GDM1 (cell line): ENCODE data around the gene ME3.
A peak's percentile ranks its signal among the peaks of the same experiment; 100 is the strongest.
"Not testable (repeated sequence)": the region's sequence is repeated elsewhere in the genome, so short reads cannot be mapped to it uniquely, and the experiment has no call there.

Source experiments
- DNase-seq: peaks from one replicate; lab custom pipeline; 2025; lab: John Stamatoyannopoulos, UW

Gene ME3

DNA sequence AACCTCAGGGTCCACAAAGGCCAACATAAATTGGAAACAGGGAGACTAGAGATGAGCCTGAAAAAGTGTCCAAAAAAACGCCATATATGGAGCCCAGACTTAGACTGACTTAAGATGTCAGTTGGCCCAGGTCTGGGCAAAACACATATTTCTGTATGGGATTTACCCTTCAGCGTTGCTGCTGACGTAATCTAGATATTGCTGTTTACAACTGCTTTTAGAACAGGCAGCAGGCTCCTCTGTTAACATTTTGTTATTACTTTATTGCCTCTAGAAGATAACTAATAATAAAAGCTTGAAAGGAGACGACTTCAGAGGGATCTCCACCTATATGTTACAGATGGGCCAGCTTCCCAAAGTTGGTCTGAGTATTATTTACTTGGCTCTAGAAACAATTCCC, 8.7 kb downstream of the ME3 start:
- no peak for DNase-seq

DNA sequence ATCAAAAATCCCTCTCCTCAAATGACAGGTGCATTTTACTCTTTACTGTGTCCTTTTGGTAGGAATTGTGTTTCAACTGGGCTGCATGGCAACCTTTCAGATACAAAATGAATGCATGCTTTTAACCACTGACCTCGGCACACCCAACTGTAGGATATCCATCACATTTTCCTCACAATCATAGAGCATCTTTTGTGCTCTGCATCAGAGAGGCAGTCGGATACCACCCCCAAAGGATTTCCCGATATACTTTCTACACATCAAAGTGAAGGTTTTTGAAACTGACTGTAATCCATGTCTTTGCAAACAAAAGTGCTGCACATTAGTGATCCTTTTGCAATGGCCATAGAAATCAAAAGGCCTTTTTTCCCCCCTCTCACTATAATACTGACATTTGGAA, 9.1 kb downstream of the ME3 start:
- no peak for DNase-seq

DNA sequence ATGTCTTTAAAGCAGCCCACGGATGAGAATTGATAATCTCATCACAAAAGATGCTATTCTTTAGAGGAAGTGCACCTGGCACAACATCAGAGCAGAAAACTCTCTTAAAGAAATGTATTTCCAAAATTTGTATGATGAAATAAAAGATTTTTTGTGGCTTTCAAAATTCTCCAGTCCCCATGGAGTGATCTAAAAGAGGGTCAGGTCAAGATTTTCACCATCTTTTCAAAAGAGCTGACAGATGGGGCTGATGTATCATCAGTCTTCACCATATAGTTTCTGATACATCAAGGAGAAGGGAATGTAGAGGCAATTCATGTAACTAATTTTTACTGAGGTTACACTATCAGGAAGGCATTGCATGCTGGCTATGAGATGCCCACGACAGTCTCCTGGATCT, 11.7 kb downstream of the ME3 start:
- DNase-seq, result no peak

DNA sequence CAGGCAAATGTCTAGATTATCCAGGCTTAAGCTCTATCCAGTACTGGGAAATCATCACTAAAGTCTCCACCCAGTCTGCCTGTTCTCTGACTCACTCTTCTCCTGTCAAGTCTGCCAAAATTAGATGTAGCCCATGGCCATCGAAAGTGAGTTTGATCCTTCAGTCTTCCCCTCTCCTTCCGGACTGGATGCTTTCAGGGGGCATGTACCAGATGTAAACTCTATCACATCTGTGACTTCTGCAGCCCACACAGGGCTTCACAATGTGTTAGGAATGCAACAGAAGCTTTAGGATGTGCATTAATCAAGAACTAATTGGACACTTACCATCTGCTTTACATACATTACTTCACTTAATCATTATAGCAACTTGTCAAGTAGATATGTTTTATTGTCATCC, 12.3 kb downstream of the ME3 start:
- DNase-seq, result no peak

DNA sequence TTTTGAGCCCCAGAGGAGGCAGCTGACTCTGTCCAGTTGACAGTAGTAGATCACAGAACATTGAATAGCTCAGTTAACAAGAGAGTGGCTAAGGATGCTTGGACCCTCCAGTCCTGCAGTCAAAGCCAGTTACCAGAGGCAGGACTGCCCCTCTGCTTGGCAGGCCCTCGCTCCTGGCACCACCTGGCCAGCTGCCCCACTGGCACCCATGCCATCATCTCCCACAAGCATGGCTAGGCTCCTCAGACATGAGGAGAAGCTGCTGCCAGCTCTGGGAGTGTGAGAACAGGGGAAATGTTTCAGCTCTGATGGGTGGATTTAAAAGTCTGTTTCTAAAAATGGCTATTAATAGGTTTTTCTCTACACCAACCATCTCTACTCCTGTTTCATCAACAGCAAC, 13.9 kb downstream of the ME3 start:
- no peak for DNase-seq

DNA sequence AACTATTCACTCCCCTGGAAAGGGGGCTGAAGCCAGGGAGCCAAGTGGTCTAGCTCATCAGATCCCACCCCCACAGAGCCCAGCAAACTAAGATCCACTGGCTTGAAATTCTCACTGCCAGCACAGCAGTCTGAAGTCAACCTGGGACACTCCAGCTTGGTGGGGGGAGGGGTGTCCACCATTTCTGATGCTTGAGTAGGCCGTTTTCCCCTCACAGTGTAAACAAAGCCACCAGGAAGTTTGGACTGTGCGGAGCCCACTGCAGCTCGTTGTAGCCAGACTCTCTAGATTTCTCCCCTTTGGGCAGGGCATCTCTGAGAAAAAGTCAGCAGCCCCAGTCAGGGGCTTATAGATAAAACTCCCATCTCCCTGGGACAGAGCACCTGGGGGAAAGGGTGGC, 27.2 kb downstream of the ME3 start:
- DNase-seq, result not testable (repeated sequence)

DNA sequence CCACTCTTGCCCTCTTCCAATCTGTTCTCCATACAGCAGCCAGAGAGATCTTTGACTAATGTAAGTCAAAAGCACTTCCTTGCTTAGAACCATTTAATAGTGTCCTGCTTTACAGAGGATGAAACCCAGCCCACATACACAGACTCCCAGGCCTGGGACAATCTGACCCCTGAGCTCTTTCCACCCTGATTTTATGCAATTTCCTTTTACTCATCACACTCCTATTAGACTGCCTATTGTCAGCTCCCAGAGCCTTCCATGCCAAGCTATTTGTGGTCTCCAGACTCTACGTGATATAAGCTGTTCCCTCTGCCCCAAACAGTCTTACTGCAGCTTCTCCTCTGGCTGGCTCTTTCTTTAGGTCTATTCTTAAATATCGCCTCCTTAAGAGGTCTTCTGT, 28.1 kb downstream of the ME3 start:
- no peak for DNase-seq

DNA sequence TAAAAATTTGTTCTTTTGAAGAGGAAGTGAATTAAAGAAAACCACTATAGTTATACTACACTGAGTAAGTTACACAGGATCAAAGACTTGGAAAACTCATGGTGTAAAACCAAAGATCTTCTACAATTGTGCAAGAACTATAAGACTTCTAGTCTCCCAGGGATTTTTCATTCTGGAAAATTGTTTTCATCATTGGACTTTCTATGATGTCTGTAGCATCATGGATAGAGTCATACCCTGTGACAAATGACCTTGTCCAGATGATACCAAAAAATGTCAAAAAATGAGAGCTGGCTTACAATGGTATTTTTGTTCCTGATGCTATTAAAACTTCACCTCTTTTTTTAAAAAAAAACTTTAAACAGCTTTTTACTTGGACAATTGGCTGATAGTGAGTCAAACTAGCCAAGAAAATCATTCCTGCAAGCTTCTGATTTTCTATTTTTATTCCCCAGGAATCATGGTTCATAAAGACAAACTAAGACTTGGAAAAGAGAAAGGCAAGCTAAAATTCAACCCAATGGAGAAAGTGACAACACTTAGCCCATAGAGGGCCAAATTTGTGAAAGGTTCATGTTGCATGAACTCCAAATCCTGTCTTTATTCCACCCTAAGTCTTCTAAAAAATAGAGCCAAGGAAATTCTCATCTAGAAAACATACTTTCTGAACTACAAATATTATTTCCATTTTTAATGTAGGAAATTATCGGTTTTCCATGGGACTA, 30.7 kb downstream of the ME3 start:
- DNase-seq, result no peak

DNA sequence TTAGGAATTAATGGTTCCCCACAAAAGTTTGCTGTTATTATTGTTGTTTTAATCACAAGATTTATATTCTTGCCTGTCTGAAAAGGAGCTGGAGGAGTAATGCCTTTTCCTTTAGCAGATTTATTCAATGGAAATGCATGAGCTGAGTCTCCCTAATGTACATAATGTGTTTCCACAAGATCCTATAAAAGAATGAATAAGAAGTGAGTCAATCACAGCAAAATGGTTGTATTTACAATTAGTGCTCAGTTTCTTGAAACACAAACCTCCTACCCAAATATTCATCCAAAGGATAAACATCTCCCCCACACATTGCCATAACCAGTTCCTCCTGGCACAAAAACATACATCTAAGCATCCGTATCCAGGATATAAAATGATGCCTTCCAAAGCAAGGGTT, 33.3 kb downstream of the ME3 start:
- no peak for DNase-seq

DNA sequence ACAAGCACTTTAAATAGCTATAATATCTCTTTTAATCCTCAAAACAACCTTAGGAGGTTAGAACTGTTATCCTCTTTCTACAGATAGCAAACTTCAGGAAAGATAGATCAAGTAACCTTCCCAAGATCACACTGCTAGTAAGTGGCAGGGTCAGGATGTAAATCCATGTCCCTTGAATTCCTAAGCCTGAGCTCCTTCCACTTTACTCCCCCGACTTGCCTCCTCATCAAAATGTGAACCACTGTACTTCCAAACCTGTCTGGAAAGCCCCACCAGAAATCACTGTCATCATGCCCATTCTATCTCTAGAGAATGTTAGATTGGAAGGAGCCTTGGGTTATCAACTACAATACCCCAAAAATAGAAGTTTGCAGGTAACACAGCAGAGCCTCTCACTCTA, 33.7 kb downstream of the ME3 start:
- no peak for DNase-seq

DNA sequence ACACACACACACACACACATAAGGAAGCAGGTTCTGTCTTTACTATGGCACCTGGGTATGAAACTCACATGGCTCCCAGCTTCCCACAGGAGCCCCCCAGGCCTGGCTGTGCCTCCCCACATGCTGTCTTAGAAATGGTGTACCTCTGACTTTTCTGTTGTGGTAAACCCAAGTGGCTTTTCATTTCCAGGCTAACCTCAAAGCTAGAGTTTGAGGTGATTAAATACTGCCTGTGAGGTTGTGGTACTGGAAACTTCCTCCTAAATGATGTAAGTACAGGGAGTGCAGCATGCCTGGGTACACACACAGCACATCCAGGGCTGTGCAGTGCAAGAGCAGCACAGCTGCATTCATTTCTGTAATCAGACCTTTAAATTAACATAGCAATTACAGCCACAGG, 34.4 kb downstream of the ME3 start:
- peak; percentile 9 for DNase-seq

DNA sequence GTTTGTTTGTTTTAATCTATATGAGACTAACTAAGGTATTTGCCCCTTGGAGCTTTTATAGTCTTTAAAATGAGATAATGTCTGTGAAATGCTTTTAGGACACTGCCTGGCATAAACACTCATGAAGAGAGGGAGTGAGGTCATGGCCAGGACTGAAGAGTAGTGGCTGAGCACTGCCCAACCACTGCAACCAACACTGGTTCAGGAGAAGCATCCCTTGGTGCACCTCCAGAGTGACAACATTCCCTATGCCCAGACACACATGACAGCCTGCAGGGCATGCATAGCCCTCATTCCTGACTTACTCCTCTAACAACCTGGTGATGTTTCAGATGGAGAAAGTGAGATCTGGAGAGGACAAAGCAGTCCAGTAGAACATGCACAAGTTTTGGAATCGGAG, 36.1 kb downstream of the ME3 start:
- DNase-seq, result no peak

DNA sequence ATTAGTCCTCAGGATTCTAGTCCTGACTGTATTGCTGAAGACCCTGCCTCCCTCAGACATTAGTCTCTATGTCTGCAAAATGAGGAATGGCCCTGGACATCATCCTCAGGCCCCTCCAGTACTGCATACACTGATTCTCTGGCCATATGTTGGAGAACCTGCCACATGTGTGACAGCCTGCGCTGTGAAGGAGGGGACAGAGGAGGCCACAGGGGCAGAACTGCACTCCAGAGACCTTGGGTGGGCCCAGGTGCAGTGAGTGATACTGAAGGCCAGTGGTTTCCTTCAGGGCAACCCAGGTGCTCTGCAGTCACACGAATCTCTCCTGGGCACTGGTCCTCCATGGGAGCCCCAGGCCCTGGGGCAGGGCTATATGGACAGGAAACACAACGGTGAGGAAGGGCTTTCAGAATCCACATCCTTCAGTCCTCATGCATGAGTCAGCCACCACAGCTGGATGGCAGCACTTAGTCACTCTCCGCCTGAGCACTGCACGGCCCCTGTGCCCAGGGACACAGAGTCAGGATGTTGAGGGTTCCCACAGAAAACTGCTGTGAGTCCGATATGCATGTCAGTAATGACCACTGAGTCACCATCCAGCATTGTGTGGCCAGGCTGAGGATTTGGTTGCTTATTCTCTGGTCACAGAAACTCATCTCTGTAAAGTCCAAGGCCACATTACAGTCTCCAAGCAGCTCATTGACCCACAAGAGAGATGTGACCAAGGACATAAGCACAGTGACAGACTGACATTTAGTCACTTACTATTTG, 39.7 kb downstream of the ME3 start:
- peak; percentile 17 for DNase-seq

DNA sequence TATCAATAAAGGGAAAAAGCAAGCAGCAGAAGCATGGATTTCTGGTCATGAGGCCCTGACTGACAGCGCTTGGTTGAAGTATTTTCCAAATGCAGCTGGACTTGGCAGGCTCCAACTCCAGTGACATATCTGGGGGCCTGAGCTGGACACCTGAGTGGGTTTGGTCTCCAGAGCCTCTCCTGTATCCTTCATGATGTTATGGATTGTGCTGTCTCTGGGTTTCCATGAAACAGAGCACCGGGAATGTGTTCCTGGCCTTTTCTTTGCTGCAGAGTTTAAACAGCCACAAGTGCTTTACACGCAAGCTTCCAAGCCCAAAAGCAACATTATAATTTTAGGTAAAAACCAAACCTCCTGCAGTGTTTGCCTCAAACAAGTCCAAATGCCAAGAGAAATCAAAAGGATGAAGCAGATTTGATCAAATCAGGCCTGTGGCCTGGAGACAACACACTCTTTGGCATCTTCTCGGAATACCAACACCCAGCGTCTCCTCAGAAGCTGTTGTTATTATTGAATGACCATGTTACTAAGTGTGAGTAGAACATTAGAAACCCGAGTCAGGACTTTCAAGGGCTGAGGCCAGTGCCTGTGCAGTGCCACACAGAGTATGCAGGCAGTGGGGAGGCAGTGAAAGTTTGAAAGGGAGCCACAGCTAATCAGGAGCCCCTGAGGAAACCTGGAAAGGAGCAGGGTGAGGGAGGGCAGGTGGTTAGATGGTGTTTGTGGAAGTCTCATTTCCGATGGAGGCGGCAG, 42.0 kb downstream of the ME3 start:
- no peak for DNase-seq

DNA sequence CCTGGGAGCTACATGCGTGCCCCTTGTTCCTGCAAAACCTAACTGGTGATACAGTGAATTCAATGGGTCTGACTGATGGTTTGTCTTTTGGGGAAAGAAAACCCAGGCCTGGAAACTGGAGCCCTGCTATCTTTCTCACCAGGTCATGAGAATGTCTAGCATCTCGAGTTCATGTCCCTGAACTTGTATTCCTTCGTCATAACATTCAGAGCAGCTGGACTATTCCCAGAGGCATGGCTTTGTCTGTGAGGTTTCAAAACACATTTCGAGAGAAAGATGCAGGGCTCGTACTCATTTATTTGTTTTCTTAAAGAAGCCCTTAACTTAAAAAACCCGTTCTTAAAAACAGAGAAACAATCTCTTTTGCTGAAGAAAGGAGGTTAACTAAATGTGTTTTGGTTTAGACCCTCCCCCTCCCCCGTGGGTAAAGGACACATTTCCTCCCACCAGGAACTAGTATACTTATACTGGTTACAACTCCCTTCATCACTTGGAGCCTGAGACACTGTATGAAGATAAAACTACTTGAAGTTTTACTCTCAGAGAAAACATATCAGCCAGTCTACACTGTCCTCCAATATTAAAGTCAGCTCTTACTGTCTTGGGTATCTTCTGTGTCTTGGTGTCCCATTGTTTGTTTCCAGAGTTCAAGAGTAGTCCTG, 43.2 kb downstream of the ME3 start:
- DNase-seq, result no peak

DNA sequence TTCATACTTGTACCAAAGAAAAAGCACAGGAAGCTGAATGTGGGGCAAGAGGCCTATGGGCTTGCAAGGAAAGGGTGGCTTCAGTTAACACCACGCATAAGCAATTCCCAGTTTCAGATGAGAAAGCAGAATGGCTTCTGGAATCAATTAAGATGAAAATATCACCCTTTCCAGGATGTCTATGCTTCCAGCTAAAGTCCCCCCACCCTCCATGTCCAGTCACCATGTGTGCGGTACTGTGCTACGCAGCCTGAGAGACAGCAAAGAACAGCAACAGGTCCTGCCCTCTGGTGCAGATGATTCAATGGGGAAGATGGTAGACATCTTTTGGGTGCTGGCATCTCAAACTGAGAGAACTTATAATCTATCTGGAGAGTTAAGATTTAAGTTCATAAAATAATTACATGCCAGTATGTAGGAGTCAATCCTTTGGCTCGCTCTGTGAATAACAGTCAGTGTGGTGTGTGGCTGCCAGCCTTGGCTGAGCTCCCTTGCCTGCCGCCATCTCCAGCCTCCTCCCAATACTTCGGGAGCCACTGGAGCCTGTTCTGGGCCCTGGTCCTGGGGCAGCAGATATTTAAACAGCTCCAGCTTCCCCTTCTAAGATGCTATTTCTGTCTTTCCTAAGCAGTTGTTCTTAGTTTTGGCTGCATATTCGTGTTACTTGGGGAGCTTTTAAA, 44.5 kb downstream of the ME3 start:
- no peak for DNase-seq

DNA sequence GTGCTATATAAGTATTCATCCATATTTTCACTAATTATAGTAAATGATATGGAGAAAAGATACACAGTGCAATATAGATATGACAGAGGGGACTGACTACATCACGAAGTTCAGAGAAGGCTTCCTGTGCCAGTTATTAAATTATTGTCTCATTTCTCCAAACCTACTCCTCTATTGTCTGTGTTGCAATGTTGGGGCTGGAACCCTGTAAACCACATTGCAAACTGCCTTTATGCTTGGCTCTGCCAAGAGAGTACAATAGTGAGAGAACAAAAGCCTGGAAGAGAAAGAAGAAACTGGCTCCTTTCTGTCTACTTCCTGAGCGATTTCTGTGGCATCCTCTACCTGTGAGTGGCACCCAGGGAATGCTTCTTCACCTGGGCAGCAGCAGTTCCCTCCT, 46.4 kb downstream of the ME3 start:
- no peak for DNase-seq

DNA sequence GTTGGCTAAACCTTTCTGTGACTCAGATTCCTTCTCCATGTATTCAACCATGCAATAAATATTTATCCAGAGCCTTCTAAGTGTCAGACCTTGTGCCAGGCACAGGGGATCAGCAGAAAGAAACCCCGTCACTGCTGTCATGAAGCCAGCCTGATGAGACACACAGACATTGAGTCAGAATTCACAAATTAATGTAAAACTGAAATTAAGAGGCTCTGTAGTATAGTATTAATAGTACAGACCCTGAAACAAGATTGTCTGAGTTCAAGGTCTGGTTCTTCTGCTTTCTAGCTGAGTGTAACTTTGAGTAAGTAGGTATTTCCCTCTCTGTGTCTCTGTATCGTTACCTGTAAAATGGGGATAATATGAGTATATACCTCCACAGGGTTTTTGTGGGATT, 46.9 kb downstream of the ME3 start:
- DNase-seq, result no peak

DNA sequence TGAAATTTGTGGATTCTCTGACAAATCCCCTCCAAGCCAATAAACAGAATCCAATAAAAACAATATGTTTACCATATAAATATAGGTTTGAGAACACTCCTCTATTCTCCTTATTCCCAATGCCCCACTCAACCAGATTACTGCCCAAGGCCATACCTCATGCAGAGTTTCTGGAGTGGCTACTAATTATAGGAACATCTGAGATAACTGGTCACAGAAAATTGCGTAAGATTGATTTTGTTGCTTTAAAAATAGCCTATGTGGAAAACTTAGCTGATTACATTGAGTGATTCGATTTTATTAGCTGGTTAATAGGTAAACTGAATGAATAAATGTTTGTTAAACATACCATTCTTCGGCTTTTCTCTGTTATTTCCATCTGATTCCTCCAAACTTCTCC, 48.0 kb downstream of the ME3 start:
- DNase-seq, result no peak

DNA sequence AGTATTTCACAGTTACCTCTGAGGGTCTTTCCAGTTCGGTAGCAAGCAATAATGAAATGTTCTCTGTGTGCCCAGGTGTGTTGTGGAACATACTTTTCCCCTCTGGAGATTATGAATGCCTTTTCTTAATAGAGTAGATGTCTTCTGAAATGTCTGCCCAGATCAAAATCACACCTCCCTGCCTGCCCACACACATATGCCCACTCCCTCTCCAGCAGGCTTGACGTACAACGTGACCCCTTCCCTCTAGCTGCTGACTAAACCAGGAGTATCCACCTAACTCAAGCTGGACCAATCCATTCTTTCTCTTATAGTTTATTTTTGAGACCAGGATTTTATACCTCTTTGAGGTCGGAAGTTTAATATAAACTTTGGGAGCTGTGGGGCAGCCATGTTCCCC, 48.7 kb downstream of the ME3 start:
- no peak for DNase-seq

DNA sequence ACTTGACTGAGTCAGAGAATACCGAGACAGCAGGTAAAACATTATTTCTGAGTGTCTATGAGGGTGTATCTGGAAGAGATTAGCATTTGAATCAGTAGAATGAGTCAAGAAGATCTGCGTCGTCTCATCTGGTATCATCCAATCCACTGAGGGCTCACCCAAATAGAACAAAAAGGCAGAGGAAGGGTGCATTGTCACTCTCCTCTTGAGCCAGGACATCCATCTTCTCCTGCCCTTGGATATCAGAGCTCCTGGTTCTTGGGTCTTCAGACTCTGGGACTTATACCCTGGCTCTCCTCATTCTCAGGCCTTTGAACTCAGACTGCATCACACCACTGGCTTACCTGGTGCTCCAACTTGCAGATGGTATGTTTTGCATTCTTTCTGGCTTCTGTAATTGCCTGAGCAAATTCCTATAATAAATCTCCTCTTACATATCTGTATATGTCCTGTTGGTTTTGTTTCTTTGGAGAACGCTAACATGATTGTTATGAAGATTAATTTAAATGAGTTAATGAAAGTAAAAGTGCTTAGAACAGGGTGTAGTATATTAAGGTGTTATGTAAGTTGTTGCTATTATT, 49.3 kb downstream of the ME3 start:
- DNase-seq, result no peak

DNA sequence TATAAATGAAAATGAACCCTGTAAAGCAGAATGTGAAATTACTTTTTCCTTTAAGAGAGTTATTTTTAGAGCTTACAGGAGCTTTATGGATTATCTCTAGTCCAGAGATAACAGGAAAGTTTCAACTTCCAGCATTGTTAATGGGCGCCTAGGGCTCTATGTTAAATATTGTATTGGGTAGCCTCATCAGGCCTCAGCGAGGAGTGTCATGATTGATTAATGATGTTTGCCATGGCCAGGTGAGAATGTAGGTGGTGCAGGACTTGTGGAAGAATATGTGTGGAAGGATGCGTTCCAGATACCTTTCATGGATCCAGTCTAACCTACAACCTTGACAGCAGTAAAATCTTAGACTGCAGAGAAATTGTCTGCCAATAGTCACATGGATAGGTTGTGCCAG, 50.6 kb downstream of the ME3 start:
- DNase-seq, result no peak
